DOHH2 (cell line): ENCODE measurements around the gene ZNRD2.

ENCODE experiments used
- H3F3A ChIP-seq: fragments of 200-600 bp; sonication (generic), shearing (Covaris generic); 2 replicates; pipeline ENCODE4 v1.6.0; 2016; ENCODE audit warnings: antibody characterized with exemption, mild to moderate bottlenecking; ENCODE audit not compliant: control insufficient read depth, insufficient read depth
- H3K27ac ChIP-seq: fragments of 200-600 bp; sonication (generic); 2 replicates; pipeline ENCODE4 v1.5.1; 2014; ENCODE audit warnings: low read depth, mild to moderate bottlenecking, low read length, moderate library complexity
- H3K27me3 ChIP-seq: fragments of 200-600 bp; sonication (generic); 2 replicates; pipeline ENCODE4 v1.6.1; 2014; ENCODE audit warnings: mild to moderate bottlenecking, low read length, mixed read lengths; ENCODE audit not compliant: control insufficient read depth
- H3K36me3 ChIP-seq: fragments of 200-600 bp; sonication (generic); 2 replicates; pipeline ENCODE4 v1.6.1; 2014; ENCODE audit warnings: mild to moderate bottlenecking, low read length, moderate library complexity, mixed read lengths; ENCODE audit not compliant: control insufficient read depth
- H3K4me1 ChIP-seq: fragments of 200-600 bp; sonication (generic); 2 replicates; pipeline ENCODE4 v1.6.1; 2014; ENCODE audit warnings: mild to moderate bottlenecking, low read length, mixed read lengths; ENCODE audit not compliant: control insufficient read depth
- H3K4me2 ChIP-seq: fragments of 200-600 bp; sonication (generic); 2 replicates; pipeline ENCODE4 v1.6.0; 2014; ENCODE audit warnings: mild to moderate bottlenecking, low read length, moderate library complexity
- H3K4me3 ChIP-seq: fragments of 200-600 bp; sonication (generic); 2 replicates; pipeline ENCODE4 v1.5.1; 2014; ENCODE audit warnings: mild to moderate bottlenecking, low read length, mixed read lengths
- H3K79me2 ChIP-seq: fragments of 200-600 bp; sonication (generic); 2 replicates; pipeline ENCODE4 v1.6.1; 2014; ENCODE audit warnings: mild to moderate bottlenecking, low read length, mixed read lengths; ENCODE audit not compliant: control insufficient read depth
- H3K9me2 ChIP-seq: fragments of 200-600 bp; sonication (generic); replicated peaks from 2 replicates; pipeline ENCODE4 v1.6.1; 2014; ENCODE audit warnings: mild to moderate bottlenecking, low read length, mixed read lengths; ENCODE audit not compliant: control insufficient read depth
- H3K9me3 ChIP-seq: fragments of 200-600 bp; sonication (generic); 2 replicates; pipeline ENCODE4 v1.6.1; 2014; ENCODE audit warnings: antibody characterized with exemption, low read length, mixed read lengths; ENCODE audit not compliant: control insufficient read depth, insufficient read depth
- H4K20me1 ChIP-seq: fragments of 200-600 bp; sonication (generic); 2 replicates; pipeline ENCODE4 v1.6.0; 2014; ENCODE audit warnings: low read depth, mild to moderate bottlenecking, antibody characterized with exemption, low read length, moderate library complexity; ENCODE audit not compliant: control insufficient read depth, insufficient read depth
- CTCF ChIP-seq: fragments of 200-600 bp; sonication (generic); IDR thresholded peaks from one replicate; pipeline ENCODE4 v1.5.1; 2014; ENCODE audit warnings: antibody characterized with exemption, mild to moderate bottlenecking, low read depth, low read length; ENCODE audit not compliant: poor library complexity, severe bottlenecking
- EZH2phosphoT487 ChIP-seq: fragments of 200-600 bp; sonication (generic); IDR thresholded peaks from 2 replicates; pipeline ENCODE4 v1.6.1; 2017; ENCODE audit warnings: borderline replicate concordance, mild to moderate bottlenecking, antibody characterized with exemption, low read length, moderate library complexity, mixed read lengths

ZNRD2 gene

GRCh38 chr11:65580756-65581155 lies 10.5 kb downstream of the ZNRD2 start:
- Histone ChIP-seq H3K27me3 (no peaks in the 10 kb centered on the region), H3K4me3 (no peak overlapping the region), H3K79me2 (peaks cover 10% of the 10 kb centered on the region), H3K9me3 (no peaks in the 10 kb centered on the region), H3K27ac (no peak overlapping the region), H3F3A (no peaks in the 10 kb centered on the region), H3K9me2 (no peaks in the 10 kb centered on the region), H4K20me1 (no peaks in the 10 kb centered on the region), H3K36me3 (peaks cover 3% of the 10 kb centered on the region), H3K4me1 (peaks cover 18% of the 10 kb centered on the region), H3K4me2 (no peak overlapping the region)
- TF ChIP-seq CTCF = no peak

GRCh38 chr11:65581928-65582327 lies 11.7 kb downstream of the ZNRD2 start:
- H3K9me2 ChIP-seq = no peaks in the 10 kb centered on the region
- peaks cover 1% of the 10 kb centered on the region; the same call in 1 of the 2 replicates for H3K79me2 ChIP-seq
- no peak overlapping the region for H3K27ac ChIP-seq
- H3K36me3 ChIP-seq = peaks cover 7% of the 10 kb centered on the region
- H3K4me1 ChIP-seq = peaks cover 9% of the 10 kb centered on the region
- no peaks in the 10 kb centered on the region for H3K27me3 ChIP-seq
- 0 out of 2 replicates have a peak, but pooled peaks cover 3% of the 10 kb centered on the region for H3F3A ChIP-seq
- no peak for TF ChIP-seq CTCF
- TF ChIP-seq EZH2phosphoT487 = no peak
- no peaks in the 10 kb centered on the region for H4K20me1 ChIP-seq
- no peak overlapping the region for H3K4me2 ChIP-seq
- H3K4me3 ChIP-seq = no peak overlapping the region
- H3K9me3 ChIP-seq = no peaks in the 10 kb centered on the region

GRCh38 chr11:65583589-65583988 lies 13.3 kb downstream of the ZNRD2 start:
- no peak for TF ChIP-seq CTCF
- TF ChIP-seq EZH2phosphoT487 = no peak
- no peak overlapping the region for H3K27ac ChIP-seq
- 0 out of 2 replicates have a peak, but pooled peaks cover 3% of the 10 kb centered on the region for H3F3A ChIP-seq
- no peak overlapping the region for H3K4me2 ChIP-seq
- H3K4me1 ChIP-seq = peaks cover 14% of the 10 kb centered on the region
- H3K27me3 ChIP-seq = no peaks in the 10 kb centered on the region
- no peak overlapping the region for H3K4me3 ChIP-seq
- H4K20me1 ChIP-seq = no peaks in the 10 kb centered on the region
- no peaks in the 10 kb centered on the region for H3K9me3 ChIP-seq
- H3K9me2 ChIP-seq = no peaks in the 10 kb centered on the region
- H3K79me2 ChIP-seq = no peaks in the 10 kb centered on the region
- peaks cover 7% of the 10 kb centered on the region for H3K36me3 ChIP-seq

- H3K4me3 ChIP-seq = no peak overlapping the region
- TF ChIP-seq CTCF (no peak), EZH2phosphoT487 (no peak)
- no peaks in the 10 kb centered on the region for H3K9me3 ChIP-seq
- no peak overlapping the region for H3K4me2 ChIP-seq
- H3K9me2 ChIP-seq = no peaks in the 10 kb centered on the region
- 0 out of 2 replicates have a peak, but pooled peaks cover 3% of the 10 kb centered on the region for H3F3A ChIP-seq
- H4K20me1 ChIP-seq = no peaks in the 10 kb centered on the region
- peaks cover 19% of the 10 kb centered on the region for H3K4me1 ChIP-seq
- H3K27ac ChIP-seq = no peak overlapping the region
- H3K27me3 ChIP-seq = no peaks in the 10 kb centered on the region
- peaks cover 7% of the 10 kb centered on the region for H3K36me3 ChIP-seq
- no peaks in the 10 kb centered on the region for H3K79me2 ChIP-seq
Measured at GRCh38 chr11:65584106-65584505, 13.8 kb downstream of the ZNRD2 start.
